ENCODE data around the gene TSNAXIP1. TPM values are rescaled to one million over a fixed set of nuclear protein-coding genes. Genes with fewer than 3 reads are reported as not detected.

TSNAXIP1 gene
- total RNA-seq, 6 donors from 2014 or later = 0.66 to 13.1 (median 4.4) TPM

GRCh38 chr16:67803894-67804293 lies 2.8 kb upstream of the TSNAXIP1 start:
- Histone ChIP-seq H3K4me1 (peaks cover 27 to 40% (median 35%) of the 10 kb centered on the region in 4 donors), H3K9me3 (no peaks in the 10 kb centered on the region), H3K4me3 (no peak overlapping the region), H3K36me3 (peaks cover 0 to 30% (median 12%) of the 10 kb centered on the region in 4 donors), H3K27ac (no peak overlapping the region), H3K27me3 (no peaks in the 10 kb centered on the region)
- WGBS, 2 donors = 58 to 83% methylated on average over 3 of the region's 3 CpGs
- ATAC-seq (ENCODE audit: low FRiP score in 2 of 2) (no peak), DNase-seq (no peak)
- TF ChIP-seq POLR2A (IDR thresholded peaks at IDR 0.05) (no peak), CTCF (IDR thresholded peaks at IDR 0.05) (no peak), POLR2AphosphoS5 (IDR thresholded peaks at IDR 0.05) (no peak), EP300 (IDR thresholded peaks at IDR 0.05) (no peak)

- Histone ChIP-seq H3K4me3 (peak overlapping the region in 3 of 4 donors; percentile 87 to 97 (median 88)), H3K27me3 (no peaks in the 10 kb centered on the region), H3K36me3 (peaks cover 0 to 29% (median 10%) of the 10 kb centered on the region in 4 donors), H3K4me1 (peaks cover 27 to 40% (median 34%) of the 10 kb centered on the region in 4 donors), H3K27ac (peak overlapping the region in 1 of 4 donors; percentile 89), H3K9me3 (no peaks in the 10 kb centered on the region)
- TF ChIP-seq EP300 (IDR thresholded peaks at IDR 0.05) (no peak), POLR2AphosphoS5 (IDR thresholded peaks at IDR 0.05) (no peak), CTCF (IDR thresholded peaks at IDR 0.05) (no peak), POLR2A (IDR thresholded peaks at IDR 0.05) (no peak)
- no peak for ATAC-seq (ENCODE audit: low FRiP score in 2 of 2)
- no peak for DNase-seq
- WGBS, 2 donors = 63 to 89% methylated on average over 4 of the region's 4 CpGs
Observed at GRCh38 chr16:67804853-67805542, 1.7 kb upstream of the TSNAXIP1 start.

GRCh38 chr16:67805718-67806427 lies 816 bp upstream of the TSNAXIP1 start:
- peak overlapping the region; percentile 87 to 100 (median 92) for H3K4me3 ChIP-seq
- peak overlapping the region; percentile 81 to 89 (median 86) for H3K27ac ChIP-seq
- ATAC-seq (ENCODE audit: low FRiP score in 2 of 2) = peak; percentile 6 to 14
- H3K36me3 ChIP-seq = peaks cover 0 to 27% (median 9%) of the 10 kb centered on the region in 4 donors
- WGBS, 2 donors = 2 to 6% methylated on average over 6 to 12 of the region's 26 CpGs
- H3K27me3 ChIP-seq = no peaks in the 10 kb centered on the region
- H3K4me1 ChIP-seq = peaks cover 25 to 32% (median 28%) of the 10 kb centered on the region in 4 donors
- H3K9me3 ChIP-seq = no peaks in the 10 kb centered on the region
- peak in 1 of 2 donors; percentile 24 for DNase-seq
- TF ChIP-seq EP300 (IDR thresholded peaks at IDR 0.05) (no peak), CTCF (IDR thresholded peaks at IDR 0.05) (no peak), POLR2AphosphoS5 (IDR thresholded peaks at IDR 0.05) (no peak), POLR2A (IDR thresholded peaks at IDR 0.05) (no peak)

GRCh38 chr16:67807148-67807682 lies 526 bp downstream of the TSNAXIP1 start:
- Histone ChIP-seq H3K36me3 (peaks cover 0 to 18% (median 3%) of the 10 kb centered on the region in 4 donors), H3K27me3 (no peaks in the 10 kb centered on the region), H3K4me3 (peak overlapping the region; percentile 36 to 97 (median 88)), H3K27ac (peak overlapping the region; percentile 48 to 89 (median 86)), H3K4me1 (peaks cover 23 to 29% (median 26%) of the 10 kb centered on the region in 4 donors), H3K9me3 (no peaks in the 10 kb centered on the region)
- DNase-seq (no peak), ATAC-seq (ENCODE audit: low FRiP score in 2 of 2) (no peak)
- WGBS, 2 donors = 30 to 32% methylated on average over 22 to 24 of the region's 24 CpGs
- TF ChIP-seq EP300 (IDR thresholded peaks at IDR 0.05) = no peak
- TF ChIP-seq CTCF (IDR thresholded peaks at IDR 0.05) = peak in 1 of 6 experiments; percentile 43
- TF ChIP-seq POLR2AphosphoS5 (IDR thresholded peaks at IDR 0.05) = no peak
- TF ChIP-seq POLR2A (IDR thresholded peaks at IDR 0.05) = no peak

Measured in upper lobe of left lung (tissue), 6 donors.